ENCODE results near the gene MPDU1. TPM values are rescaled to one million over a fixed set of nuclear protein-coding genes. Genes with fewer than 3 reads are reported as not detected.

Gene MPDU1
- total RNA-seq, 1 experiment from 2014 or later = 57.0 TPM

GRCh38 chr17:7574176-7574953, 9.3 kb upstream of the MPDU1 start:
- Mint-ChIP-seq H3K9me3 (no peaks in the 10 kb centered on the region), H3K4me1 (peaks cover 58% of the 10 kb centered on the region), H3K27ac (peak overlapping the region; percentile 92), H3K4me3 (peak overlapping the region; percentile 93), H3K36me3 (peaks cover 77% of the 10 kb centered on the region), H3K27me3 (ENCODE audit: low read depth) (no peaks in the 10 kb centered on the region)
- no peak for DNase-seq (ENCODE audit: low spot score)
- TF ChIP-seq TCF7 (CRISPR knock-in tag; IDR thresholded peaks at IDR 0.05; ENCODE audit: low read depth) (no peak), ZNF138 (CRISPR knock-in tag; conservative IDR thresholded peaks at IDR 0.05) (0 out of 2 replicates have a peak, but pooled peaks have one; percentile 31)
- CTCF ChIA-PET = interaction anchor here (1.5 to 1.7 kb wide), 2 partner anchors 14 to 15 kb away, joined by 5 to 10 read pairs; no protein-coding TSS in a partner anchor
- POLR2A ChIA-PET = interaction anchor here (0.9 to 3.5 kb wide), 6 partner anchors 9 to 137 kb away, joined by 3 to 22 read pairs (median 6); partner anchors contain the start of genes ATP1B2, MPDU1, SLC35G6 and SOX15
- ATAC-seq = no peak

DNA sequence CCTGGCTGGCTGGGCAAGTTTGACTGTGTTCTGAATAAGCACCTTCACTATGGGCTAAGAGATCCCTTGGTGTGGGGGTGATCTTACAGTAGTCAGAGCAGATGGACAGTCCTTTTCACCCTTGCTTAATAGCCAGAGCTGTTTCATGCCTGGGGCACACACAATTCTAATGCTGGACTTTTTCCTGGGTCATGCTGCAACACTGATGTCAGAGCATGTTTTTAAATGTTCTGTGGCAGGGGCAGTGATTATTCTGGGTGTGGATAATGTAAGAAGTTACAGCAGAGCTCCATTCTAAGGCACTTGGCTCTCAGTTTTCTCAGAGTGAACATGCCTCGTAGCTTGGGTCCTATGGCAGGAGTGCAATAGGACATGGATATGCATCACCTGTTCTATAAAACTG, 8.2 kb upstream of the MPDU1 start:
- DNase-seq (ENCODE audit: low spot score) = no peak
- Mint-ChIP-seq H3K27me3 (ENCODE audit: low read depth) (no peaks in the 10 kb centered on the region), H3K4me3 (peak overlapping the region; percentile 93), H3K27ac (peak overlapping the region; percentile 92), H3K9me3 (no peaks in the 10 kb centered on the region), H3K4me1 (peaks cover 59% of the 10 kb centered on the region), H3K36me3 (peaks cover 67% of the 10 kb centered on the region)
- ChIA-PET POLR2A (interaction anchor here (0.7 to 1.3 kb wide), 3 partner anchors 9 to 15 kb away, joined by 3 read pairs; partner anchors contain the start of gene SOX15), CTCF (interaction anchor here (1.6 kb wide), 1 partner anchor 12 kb away, joined by 4 read pairs; no protein-coding TSS in a partner anchor)
- ATAC-seq = no peak
- TF ChIP-seq ZNF423 (CRISPR knock-in tag; IDR thresholded peaks at IDR 0.05) (no peak), FOXP1 (CRISPR knock-in tag; IDR thresholded peaks at IDR 0.05; ENCODE audit: borderline replicate concordance) (no peak), CREM (CRISPR knock-in tag; IDR thresholded peaks at IDR 0.05) (no peak), ELF4 (CRISPR knock-in tag; IDR thresholded peaks at IDR 0.05; ENCODE audit: low read depth) (no peak)
- TF ChIP-seq, protein P1, sequence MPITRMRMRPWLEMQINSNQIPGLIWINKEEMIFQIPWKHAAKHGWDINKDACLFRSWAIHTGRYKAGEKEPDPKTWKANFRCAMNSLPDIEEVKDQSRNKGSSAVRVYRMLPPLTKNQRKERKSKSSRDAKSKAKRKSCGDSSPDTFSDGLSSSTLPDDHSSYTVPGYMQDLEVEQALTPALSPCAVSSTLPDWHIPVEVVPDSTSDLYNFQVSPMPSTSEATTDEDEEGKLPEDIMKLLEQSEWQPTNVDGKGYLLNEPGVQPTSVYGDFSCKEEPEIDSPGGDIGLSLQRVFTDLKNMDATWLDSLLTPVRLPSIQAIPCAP (CRISPR knock-in tag; IDR thresholded peaks at IDR 0.05) = no peak

DNA sequence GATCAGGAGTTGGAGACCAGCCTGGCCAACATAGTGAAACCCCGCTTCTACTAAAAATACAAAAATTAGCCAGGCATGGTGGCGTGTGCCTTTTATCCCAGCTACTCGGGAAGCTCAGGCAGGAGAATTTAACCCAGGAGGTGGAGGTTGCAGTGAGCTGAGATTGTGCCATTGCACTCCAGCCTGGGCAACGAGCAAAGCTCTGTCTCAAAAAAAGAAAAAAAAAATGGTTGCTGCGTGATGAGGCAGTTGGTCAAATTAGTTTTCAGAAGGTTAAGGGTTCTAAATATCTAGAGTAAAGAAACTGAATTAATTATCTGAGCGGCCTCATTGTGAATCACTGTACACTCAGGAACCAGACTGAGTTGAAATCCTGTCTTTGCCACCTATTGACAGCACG, 7.7 kb upstream of the MPDU1 start:
- DNase-seq (ENCODE audit: low spot score) (no peak), ATAC-seq (no peak)
- CTCF ChIA-PET = interaction anchor here (1.6 kb wide), 1 partner anchor 11 kb away, joined by 4 read pairs; no protein-coding TSS in a partner anchor
- peaks cover 63% of the 10 kb centered on the region for H3K36me3 Mint-ChIP-seq
- H3K4me3 Mint-ChIP-seq = peak overlapping the region; percentile 93
- H3K4me1 Mint-ChIP-seq = peaks cover 59% of the 10 kb centered on the region
- H3K27me3 Mint-ChIP-seq (ENCODE audit: low read depth) = no peaks in the 10 kb centered on the region
- peak overlapping the region; percentile 84 for H3K27ac Mint-ChIP-seq
- POLR2A ChIA-PET = interaction anchor here (0.7 to 1.3 kb wide), 3 partner anchors 9 to 14 kb away, joined by 3 read pairs; partner anchors contain the start of gene SOX15
- no peaks in the 10 kb centered on the region for H3K9me3 Mint-ChIP-seq
- TF ChIP-seq TCF7 (CRISPR knock-in tag; IDR thresholded peaks at IDR 0.05; ENCODE audit: low read depth) (no peak), ZNF317 (CRISPR knock-in tag; IDR thresholded peaks at IDR 0.05; ENCODE audit: borderline replicate concordance, low read depth) (no peak), ZNF121 (CRISPR knock-in tag; IDR thresholded peaks at IDR 0.05) (no peak), GTF2I (CRISPR knock-in tag; conservative IDR thresholded peaks at IDR 0.05) (no peak), MAX (CRISPR knock-in tag; IDR thresholded peaks at IDR 0.05) (no peak), SMAD4 (CRISPR knock-in tag; IDR thresholded peaks at IDR 0.05) (no peak), KAT7 (CRISPR knock-in tag; IDR thresholded peaks at IDR 0.05; ENCODE audit: borderline replicate concordance) (no peak), FOXP1 (CRISPR knock-in tag; IDR thresholded peaks at IDR 0.05; ENCODE audit: borderline replicate concordance) (no peak), ZNF512 (CRISPR knock-in tag; IDR thresholded peaks at IDR 0.05; ENCODE audit: borderline replicate concordance) (no peak), PREB (CRISPR knock-in tag; IDR thresholded peaks at IDR 0.05; ENCODE audit: borderline replicate concordance) (no peak), GRHL2 (CRISPR knock-in tag; IDR thresholded peaks at IDR 0.05; ENCODE audit: insufficient replicate concordance, severe bottlenecking) (no peak), ZNF263 (CRISPR knock-in tag; IDR thresholded peaks at IDR 0.05; ENCODE audit: low read depth) (no peak), ZSCAN18 (CRISPR knock-in tag; IDR thresholded peaks at IDR 0.05) (no peak), USF1 (CRISPR knock-in tag; IDR thresholded peaks at IDR 0.05) (no peak)
- TF ChIP-seq, protein P2, sequence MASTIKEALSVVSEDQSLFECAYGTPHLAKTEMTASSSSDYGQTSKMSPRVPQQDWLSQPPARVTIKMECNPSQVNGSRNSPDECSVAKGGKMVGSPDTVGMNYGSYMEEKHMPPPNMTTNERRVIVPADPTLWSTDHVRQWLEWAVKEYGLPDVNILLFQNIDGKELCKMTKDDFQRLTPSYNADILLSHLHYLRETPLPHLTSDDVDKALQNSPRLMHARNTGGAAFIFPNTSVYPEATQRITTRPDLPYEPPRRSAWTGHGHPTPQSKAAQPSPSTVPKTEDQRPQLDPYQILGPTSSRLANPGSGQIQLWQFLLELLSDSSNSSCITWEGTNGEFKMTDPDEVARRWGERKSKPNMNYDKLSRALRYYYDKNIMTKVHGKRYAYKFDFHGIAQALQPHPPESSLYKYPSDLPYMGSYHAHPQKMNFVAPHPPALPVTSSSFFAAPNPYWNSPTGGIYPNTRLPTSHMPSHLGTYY (CRISPR knock-in tag; IDR thresholded peaks at IDR 0.05) = no peak
